ENCODE results near the gene KRTAP4-7.
"Not testable (repeated sequence)": the region's sequence is repeated elsewhere in the genome, so short reads cannot be mapped to it uniquely, and the experiment has no call there.

The KRTAP4-7 gene

DNA sequence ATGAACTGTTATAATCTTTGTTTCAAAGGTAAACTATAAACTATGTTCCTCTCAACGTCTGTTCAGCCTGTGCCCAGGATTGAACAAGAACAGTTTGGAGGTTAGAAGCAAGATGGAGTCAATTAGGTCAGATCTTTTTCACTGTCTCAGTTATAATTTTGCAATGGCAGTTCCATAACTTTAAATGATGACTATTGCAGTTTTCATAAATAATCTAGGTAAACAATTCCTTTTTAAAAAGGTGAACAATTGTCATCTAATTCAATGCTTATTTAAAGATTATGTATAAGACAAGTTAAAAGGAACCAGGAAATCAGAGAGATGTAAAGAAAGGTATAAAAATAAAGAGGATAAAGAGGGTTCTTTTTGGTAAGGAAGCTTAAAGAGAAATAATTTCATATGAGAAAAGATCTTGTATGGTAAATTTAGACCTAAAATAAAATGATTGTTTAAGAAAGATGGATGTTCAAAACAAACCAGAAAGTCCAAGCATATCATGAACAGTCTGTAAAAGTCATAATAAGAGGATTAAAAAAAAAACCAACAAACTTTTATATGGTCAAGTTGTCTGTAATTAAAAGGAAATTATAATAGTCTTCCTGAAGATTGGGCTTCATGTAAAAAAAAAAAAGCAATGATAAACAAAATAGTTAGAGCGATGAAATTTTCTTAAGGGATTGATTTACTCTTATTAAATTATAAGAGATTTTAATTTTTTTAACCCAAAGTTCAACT lies 27.4 kb downstream of the KRTAP4-7 start:
- DNase-seq, result no peak

- no peak for DNase-seq
These were observed 32.3 kb downstream of the KRTAP4-7 start for GRCh38 chr17:41116297-41116696.

GRCh38 chr17:41117846-41118386 lies 34.0 kb downstream of the KRTAP4-7 start, which contains the start of gene KRTAP4-11:
TSS of gene KRTAP4-11 (minus strand) at chr17:41118373. CDS start at chr17:41118315, 58 bp downstream.
- not testable (repeated sequence) for DNase-seq

GRCh38 chr17:41118721-41119120 lies 34.8 kb downstream of the KRTAP4-7 start:
- no peak for DNase-seq

- not testable (repeated sequence) for DNase-seq
These were observed 36.0 kb downstream of the KRTAP4-7 start for GRCh38 chr17:41119696-41120690.

DNA sequence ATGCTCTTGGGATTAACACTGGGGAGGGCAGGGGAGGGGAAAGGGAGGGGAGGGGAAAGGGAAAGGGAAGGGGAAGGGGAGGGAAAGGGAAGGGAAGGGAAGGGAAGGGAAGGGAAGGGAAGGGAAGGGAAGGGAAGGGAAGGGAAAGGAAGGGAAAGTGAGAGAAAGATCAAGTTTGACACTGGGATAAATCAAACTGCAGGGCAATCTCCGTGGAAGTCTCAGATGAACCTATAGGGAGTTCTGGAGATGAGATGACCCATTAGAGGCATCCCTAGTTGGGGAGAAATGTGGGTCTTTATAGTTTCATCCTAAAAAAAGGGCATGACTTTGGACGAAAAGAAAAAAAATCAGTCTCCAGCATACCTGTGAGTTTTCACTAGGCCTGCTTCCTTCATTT lies 37.8 kb downstream of the KRTAP4-7 start:
- no peak for DNase-seq

- DNase-seq, result not testable (repeated sequence)
These were observed 39.5 kb downstream of the KRTAP4-7 start for GRCh38 chr17:41123292-41123990.

DNA sequence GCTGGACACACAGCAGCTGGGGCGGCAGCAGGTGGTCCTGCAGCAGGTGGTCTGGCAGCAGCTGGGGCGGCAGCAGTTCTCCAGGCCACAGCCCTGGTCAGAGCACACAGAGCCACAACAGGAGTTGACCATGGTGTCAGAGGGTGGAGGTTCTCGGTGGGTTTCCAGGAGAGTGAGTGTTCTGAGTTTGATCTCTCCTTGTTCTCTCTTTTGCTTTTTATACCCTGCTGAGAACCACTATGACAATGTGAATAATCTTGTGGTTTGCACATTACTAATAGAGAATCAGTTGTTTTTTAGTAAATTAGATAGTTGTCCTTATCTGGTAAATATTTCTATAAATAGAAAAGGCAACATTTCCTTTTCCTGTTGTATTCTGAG lies 40.0 kb downstream of the KRTAP4-7 start, which contains the start of gene KRTAP4-12:
Gene KRTAP4-12 (minus strand): TSS at position 192 of the 381 bp plus-strand sequence. CDS start 60 bp downstream, at position 132.
- DNase-seq, result not testable (repeated sequence)

DNA sequence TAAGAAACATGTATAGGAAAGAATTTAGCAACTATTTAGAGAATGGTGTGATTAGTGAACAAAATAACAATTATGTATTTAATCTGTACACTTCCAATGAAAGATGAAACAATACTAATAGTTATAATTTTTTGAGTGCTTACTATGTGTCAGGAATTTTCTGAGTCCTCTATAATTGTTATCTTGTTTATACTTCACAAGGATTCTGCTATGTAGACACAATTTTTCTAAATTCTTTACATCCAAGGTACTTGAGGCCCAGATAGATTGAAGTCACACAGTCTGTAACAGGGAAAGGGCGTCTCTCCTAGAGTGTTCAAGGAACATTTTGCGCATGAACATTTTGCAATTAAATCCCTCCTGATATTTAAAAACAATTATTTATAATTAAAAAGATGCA lies 41.1 kb downstream of the KRTAP4-7 start:
- no peak for DNase-seq

- DNase-seq, result no peak
These were observed 42.5 kb downstream of the KRTAP4-7 start for GRCh38 chr17:41126412-41126811.

DNA sequence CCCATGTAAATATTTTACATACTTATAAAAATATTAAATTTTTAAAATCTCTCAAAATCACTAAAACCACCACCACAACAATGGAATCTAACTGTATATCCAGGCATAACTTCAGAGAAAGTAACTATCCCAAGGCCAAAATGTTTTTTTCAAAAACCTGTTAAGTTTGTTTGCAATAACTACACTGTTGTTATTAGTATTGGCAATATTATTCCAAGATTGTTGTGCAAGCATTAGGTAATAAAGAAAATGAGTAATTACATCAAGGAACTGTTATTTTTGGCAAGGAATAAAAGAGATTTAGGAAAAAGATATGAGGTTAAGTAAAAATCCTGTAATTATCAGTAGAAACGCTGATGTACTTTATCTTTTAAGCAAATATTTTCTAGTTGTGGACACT lies 43.4 kb downstream of the KRTAP4-7 start:
- DNase-seq, result no peak

DNA sequence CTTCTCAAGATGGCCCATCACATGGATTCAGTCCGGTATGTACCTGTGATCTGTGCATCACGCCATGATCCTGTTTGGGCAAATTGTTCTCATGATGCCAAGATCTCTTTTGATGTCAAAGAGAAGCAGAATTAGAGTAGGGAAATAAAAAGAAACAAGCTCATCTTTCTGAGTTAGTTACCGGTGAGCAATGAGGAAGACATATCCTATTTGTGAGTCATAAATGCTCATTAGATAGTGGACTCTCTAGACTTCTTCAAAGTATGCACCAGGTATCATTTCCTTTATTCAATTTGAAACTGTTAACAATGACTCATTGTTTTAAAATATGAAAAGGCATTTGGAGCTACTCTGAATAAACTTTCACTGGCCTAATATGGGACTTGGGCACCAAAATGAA lies 48.0 kb downstream of the KRTAP4-7 start:
- no peak for DNase-seq

DNA sequence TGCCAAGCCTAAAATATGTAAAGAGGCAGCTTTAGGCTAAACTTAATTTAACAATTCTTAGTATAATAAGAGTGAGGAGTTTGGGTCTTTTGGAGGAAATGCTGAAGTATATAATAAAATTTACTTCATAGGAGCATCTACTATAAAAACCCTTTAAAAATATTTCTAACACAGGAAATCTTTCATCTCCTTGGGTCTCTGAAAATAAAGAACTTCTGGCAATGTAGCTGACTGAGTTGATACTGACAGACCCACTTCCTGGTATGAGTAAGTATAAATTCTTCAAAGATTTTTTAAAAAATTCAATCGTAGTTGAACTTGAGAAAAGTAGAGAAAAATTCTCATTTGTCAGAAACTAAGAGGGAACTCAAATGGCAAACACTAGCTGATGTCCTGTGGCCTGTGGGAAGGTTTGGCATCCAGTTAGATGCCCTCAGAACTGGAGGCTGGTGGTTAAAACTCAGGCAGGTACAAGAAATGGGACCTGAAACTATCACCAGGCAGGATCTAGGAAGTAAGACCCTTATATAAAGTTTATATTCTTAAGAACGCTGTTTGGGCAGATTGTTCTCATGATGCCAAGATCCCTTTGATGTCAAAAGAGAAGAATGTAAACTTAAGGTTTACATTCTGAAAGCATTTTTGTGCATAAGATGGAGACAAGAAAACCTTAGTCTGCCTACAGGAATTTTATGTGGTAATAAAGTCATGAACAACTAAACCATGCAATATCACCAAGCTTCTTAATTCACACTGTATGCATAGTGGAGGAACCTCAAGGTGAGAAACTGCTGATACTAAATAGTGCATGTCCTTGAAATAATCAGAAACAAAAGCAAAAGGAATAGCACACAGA lies 50.2 kb downstream of the KRTAP4-7 start:
- no peak for DNase-seq

All from activated CD4-positive, alpha-beta T cell treated with anti-CD3 and anti-CD28 coated beads, Interleukin-2, amount 50 U/mL, for 4 hours (primary cell).